WTC11 (cell line): ENCODE results near the gene FSD1L.

Experiments
- ATF3 ChIP-seq: sonication (generic); formaldehyde crosslinking; conservative IDR thresholded peaks from 2 replicates; pipeline ENCODE4 v1.8.1; 2022; ENCODE audit warnings: mild to moderate bottlenecking, missing genetic modification reagents
- CTCF ChIP-seq: fragments of 200-600 bp; IDR thresholded peaks from 2 replicates; pipeline ENCODE4 v1.8.0; 2022; ENCODE audit warnings: antibody characterized with exemption
- SMAD3 ChIP-seq: sonication (generic); formaldehyde crosslinking; IDR thresholded peaks from 2 replicates; pipeline ENCODE4 v1.8.0; 2022; ENCODE audit warnings: missing genetic modification reagents, mild to moderate bottlenecking, borderline replicate concordance
- SP1 ChIP-seq: sonication (generic); formaldehyde crosslinking; conservative IDR thresholded peaks from 2 replicates; pipeline ENCODE4 v1.8.1; 2022; ENCODE audit warnings: missing genetic modification reagents
- STAT6 ChIP-seq: sonication (generic); formaldehyde crosslinking; conservative IDR thresholded peaks from 2 replicates; pipeline ENCODE4 v1.8.1; 2023; ENCODE audit warnings: mild to moderate bottlenecking, low read depth, missing genetic modification reagents, moderate library complexity
- USF1 ChIP-seq: sonication (generic); formaldehyde crosslinking; IDR thresholded peaks from 2 replicates; pipeline ENCODE4 v1.8.0; 2022; ENCODE audit warnings: mild to moderate bottlenecking, missing genetic modification reagents
- ZBTB43 ChIP-seq: sonication (generic); formaldehyde crosslinking; IDR thresholded peaks from 2 replicates; pipeline ENCODE4 v1.8.1; 2023; ENCODE audit warnings: mild to moderate bottlenecking, missing genetic modification reagents
- ZNF263 ChIP-seq: sonication (generic); formaldehyde crosslinking; IDR thresholded peaks from 2 replicates; pipeline ENCODE4 v1.8.1; 2022; ENCODE audit warnings: low read depth, mild to moderate bottlenecking, moderate library complexity, missing genetic modification reagents

GRCh38 chr9:105418588-105419500 is 29.0 kb upstream of the FSD1L start:
- no peak for TF ChIP-seq ZNF263
- TF ChIP-seq CTCF: no peak
- TF ChIP-seq ZBTB43: no peak
- TF ChIP-seq SMAD3: no peak
- no peak for TF ChIP-seq SP1
- TF ChIP-seq STAT6 (CRISPR knock-in tag): no peak
- TF ChIP-seq USF1 (CRISPR knock-in tag): no peak
- TF ChIP-seq ATF3 (CRISPR knock-in tag): no peak
